Heart left ventricle (tissue), 16 donors: ENCODE results near the gene SETBP1. TPM values are rescaled to one million over a fixed set of nuclear protein-coding genes. Genes with fewer than 3 reads are reported as not detected.

Source experiments
- ATAC-seq, 4 donors: fragments of 200-7000 bp; cut with Tn5 transposase; one replicate each; pipeline ENCODE4 v1.9.1; 2020 to 2022; ENCODE audit warnings: moderate library complexity in 4 of 4, mild to moderate bottlenecking in 3 of 4, moderate number of reproducible peaks in 1 of 4
- DNase-seq, 5 donors: peaks; one replicate each; pipeline ENCODE4 v3.0.0-alpha.2; 2020
- H3K27ac ChIP-seq, 12 donors: fragments of 200-600 bp; sonication (generic) in 4 of 12; one replicate each; pipeline versions ENCODE4 v1.5.0 to v1.8.0; 2016 to 2022; ENCODE audit warnings: mild to moderate bottlenecking in 2 of 12
- H3K27me3 ChIP-seq, 9 donors: fragments of 200-600 bp; sonication (generic) in 2 of 9; one replicate each; pipeline versions ENCODE4 v1.5.1 to v1.8.0; 2016 to 2022; ENCODE audit warnings: mild to moderate bottlenecking in 3 of 9
- H3K36me3 ChIP-seq, 9 donors: fragments of 200-600 bp; sonication (generic) in 2 of 9; one replicate each; pipeline versions ENCODE4 v1.5.0 to v1.8.0; 2018 to 2022; ENCODE audit warnings: mild to moderate bottlenecking in 2 of 9
- H3K4me1 ChIP-seq, 12 donors: fragments of 200-600 bp; sonication (generic) in 4 of 12; one replicate each; pipeline versions ENCODE4 v1.5.0 to v1.8.0; 2016 to 2022; ENCODE audit warnings: mild to moderate bottlenecking in 3 of 12
- H3K4me3 ChIP-seq, 12 donors: fragments of 200-600 bp; sonication (generic) in 4 of 12; one replicate each; pipeline versions ENCODE4 v1.5.0 to v1.8.0; 2017 to 2022; ENCODE audit warnings: mild to moderate bottlenecking in 9 of 12, moderate library complexity in 4 of 12
- H3K9me3 ChIP-seq, 12 donors: fragments of 200-600 bp; sonication (generic) in 4 of 12; one replicate each; pipeline versions ENCODE4 v1.5.0 to v1.8.0; 2016 to 2022; ENCODE audit warnings: mild to moderate bottlenecking in 1 of 12
- POLR2A ChIP-seq, 2 donors: fragments of 450-650 bp; IDR thresholded peaks; one replicate each; pipeline ENCODE4 v1.6.1; 2017; ENCODE audit warnings: antibody characterized with exemption in 2 of 2, mild to moderate bottlenecking in 2 of 2, moderate library complexity in 2 of 2
- WGBS, 4 donors: extraction: QIAGEN DNeasy Blood & Tissue Kit in 2 of 4; methylation state at CpG; one replicate each; pipeline versions ENCODE4 v1.1.5 to v1.1.7; 2013 to 2018; 5-methylcytosine and 5-hydroxymethylcytosine counted together
- intact Hi-C, 10 donors: fragments of 100-400 bp; cut with DNase I; formaldehyde crosslinking; loops; one replicate each; pipeline versions ENCODE4 v1.11.1 to v1.14.2; 2022
- polyA plus RNA-seq, 2 donors: library from polyadenylated mRNA; stranded (reverse); fragments of 200-250 nt; gene quantifications; one replicate each; pipeline ENCODE4 v1.2.3, GENCODE V29; 2013
- total RNA-seq, 9 donors: library from RNA; depleted of rRNA in 2 of 9; stranded (reverse); fragments of >200 nt in 2 of 9; fragmentation: NEBNext Ultra II Directional in 3 of 9; extraction: Animal tissue kit (Norgen Biotek cat#: 25700) in 3 of 9; gene quantifications; one replicate each; pipeline versions ENCODE4 v1.1.0 to v1.2.4, GENCODE V29; 2016 to 2023
- TF ChIP-seq, protein P1 (sequence below), 12 donors: fragments of 200-600 bp; sonication (generic) in 4 of 12; IDR thresholded peaks; one replicate each; pipeline versions ENCODE4 v1.5.0 to v1.8.0; 2018 to 2022; ENCODE audit warnings: antibody characterized with exemption in 12 of 12, mild to moderate bottlenecking in 5 of 12
- donor health status: ischemic (EF 13 %, LVEDD 7.1; RV severe dilation, severe dysfunction).
- donor health status: healthy with polysubstance abuse.
- donor health status: DM: no; HTN: yes; CAD: no.
- donor health status: DM: no; HTN: no; CAD: no.
- donor health status: ischemic (EF 25% LVEDD 6.9; RV normal size, moderate dysfunction).
- donor health status: ischemic (EF 25% LVEDD 5.7; RV mildly dilated, moderate dysfunction).
- donor health status: healthy.
- donor health status: DM: yes; HTN: yes; CAD: no.
- donor health status: ischemic (EF 35%, LVEDD 5.7; RV mildly dilated, moderate dysfunction).
- donor health status: nonischemic (EF 11% LVEDD 7.7; RV severe dilation, severe dysfunction).
- donor health status: DM: yes; HTN: yes; CAD: no.
- donor health status: PGD.
- donor health status: ischemic (EF 29% LVEDD 5.4; RV normal size, mild dysfunction).
- donor health status: nonischemic (EF 23%, LVEDD 6.1; RV moderate dilation, normal function).

SETBP1 gene
- total and polyA plus RNA-seq, 11 donors = 1.2 to 10.6 (median 5.5) TPM

DNA sequence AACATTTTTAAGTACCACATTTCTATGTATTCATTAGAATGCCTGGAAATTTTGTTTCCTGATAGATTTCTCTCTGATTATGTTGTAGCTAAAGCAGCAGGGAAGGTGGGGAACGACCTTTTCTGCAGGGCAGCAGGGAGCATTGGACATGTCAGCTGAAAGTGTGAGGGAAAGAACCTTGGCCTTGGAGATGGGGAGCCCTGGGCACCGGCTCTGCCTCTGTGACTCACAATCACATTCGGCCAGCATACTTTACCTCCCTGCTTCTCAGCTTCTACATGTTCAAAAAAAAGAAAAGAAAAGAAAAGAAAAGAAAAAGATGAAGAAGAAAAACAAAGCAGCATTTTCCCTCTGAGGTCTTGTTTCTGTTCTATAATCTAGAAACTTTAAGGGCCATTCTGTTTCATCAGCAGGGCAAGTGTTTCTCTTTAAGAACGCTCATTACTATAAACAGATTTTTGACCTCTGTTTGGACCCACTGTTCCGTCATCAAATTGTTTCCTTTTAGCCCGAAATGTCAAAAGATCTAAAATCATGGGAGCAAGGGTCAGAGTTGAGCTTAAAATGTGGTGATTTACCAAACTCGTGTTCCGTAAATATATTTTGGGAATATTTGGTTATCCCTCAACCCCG lies 27.9 kb downstream of the SETBP1 start:
- no peak overlapping the region for H3K4me3 ChIP-seq
- intact Hi-C loops = loop anchor here in 1 of 10 donors (10.0 kb wide), 1 partner anchor 66 kb away; no protein-coding TSS in a partner anchor
- 56 to 86% (median 68%) methylated on average over 9 of the region's 9 CpGs for WGBS, 4 donors

DNA sequence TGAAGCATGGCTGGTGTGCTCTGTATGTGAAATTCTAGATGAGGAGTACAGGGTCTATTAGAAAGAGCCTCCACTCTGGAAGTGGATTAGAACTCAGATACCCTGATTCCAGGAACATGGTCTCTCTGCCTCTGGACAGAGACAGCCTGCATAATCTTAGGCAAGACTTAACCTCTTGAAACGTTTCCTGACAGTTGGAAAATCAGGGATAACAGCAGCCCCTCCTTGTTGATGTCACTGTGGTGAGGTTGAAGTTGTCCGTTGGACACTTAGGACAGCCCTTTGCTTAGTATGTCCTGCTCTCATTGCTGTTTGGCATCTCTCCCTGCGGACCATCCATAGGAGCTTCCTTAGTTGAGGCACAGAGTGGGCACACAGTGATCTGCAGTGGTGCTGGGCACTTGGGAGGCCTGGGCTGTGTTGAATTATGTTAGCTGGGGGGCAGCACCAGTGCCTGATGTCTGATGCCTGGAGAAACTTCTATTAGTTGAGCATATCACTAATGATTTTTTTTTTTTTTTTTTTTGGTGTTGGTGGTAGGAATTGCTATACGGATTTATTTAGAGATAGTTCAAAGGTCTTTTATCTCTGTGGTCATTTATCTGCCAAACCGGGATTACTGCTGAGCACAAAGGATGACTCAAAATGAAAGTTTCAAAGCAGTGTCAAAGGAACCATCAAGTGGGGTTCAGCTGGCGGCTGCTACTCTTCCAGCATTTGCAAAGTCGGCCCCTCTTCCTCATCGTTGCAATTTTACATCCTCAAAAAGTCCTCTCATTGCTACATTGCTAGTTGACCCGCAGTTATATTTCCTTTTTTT lies 28.8 kb downstream of the SETBP1 start:
- TF ChIP-seq, protein P1, sequence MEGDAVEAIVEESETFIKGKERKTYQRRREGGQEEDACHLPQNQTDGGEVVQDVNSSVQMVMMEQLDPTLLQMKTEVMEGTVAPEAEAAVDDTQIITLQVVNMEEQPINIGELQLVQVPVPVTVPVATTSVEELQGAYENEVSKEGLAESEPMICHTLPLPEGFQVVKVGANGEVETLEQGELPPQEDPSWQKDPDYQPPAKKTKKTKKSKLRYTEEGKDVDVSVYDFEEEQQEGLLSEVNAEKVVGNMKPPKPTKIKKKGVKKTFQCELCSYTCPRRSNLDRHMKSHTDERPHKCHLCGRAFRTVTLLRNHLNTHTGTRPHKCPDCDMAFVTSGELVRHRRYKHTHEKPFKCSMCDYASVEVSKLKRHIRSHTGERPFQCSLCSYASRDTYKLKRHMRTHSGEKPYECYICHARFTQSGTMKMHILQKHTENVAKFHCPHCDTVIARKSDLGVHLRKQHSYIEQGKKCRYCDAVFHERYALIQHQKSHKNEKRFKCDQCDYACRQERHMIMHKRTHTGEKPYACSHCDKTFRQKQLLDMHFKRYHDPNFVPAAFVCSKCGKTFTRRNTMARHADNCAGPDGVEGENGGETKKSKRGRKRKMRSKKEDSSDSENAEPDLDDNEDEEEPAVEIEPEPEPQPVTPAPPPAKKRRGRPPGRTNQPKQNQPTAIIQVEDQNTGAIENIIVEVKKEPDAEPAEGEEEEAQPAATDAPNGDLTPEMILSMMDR (IDR thresholded peaks at IDR 0.05) = no peak
- no peak for TF ChIP-seq POLR2A (IDR thresholded peaks at IDR 0.05)
- Histone ChIP-seq H3K27me3 (peaks cover 0 to 13% (median 0%) of the 10 kb centered on the region in 9 donors), H3K27ac (peak overlapping the region; percentile 1 to 77 (median 32)), H3K4me3 (no peak overlapping the region), H3K9me3 (no peaks in the 10 kb centered on the region), H3K36me3 (peaks cover 0 to 8% (median 0%) of the 10 kb centered on the region in 9 donors), H3K4me1 (peaks cover 0 to 36% (median 11%) of the 10 kb centered on the region in 12 donors)
- peak in 3 of 4 donors; percentile 20 to 25 (median 25) for ATAC-seq
- DNase-seq = peak in 1 of 5 donors; percentile 40
- intact Hi-C loops = loop anchor here in 1 of 10 donors (10.0 kb wide), 1 partner anchor 65 kb away; no protein-coding TSS in a partner anchor
- 67 to 84% (median 73%) methylated on average over 9 of the region's 9 CpGs for WGBS, 4 donors

More for the DNA sequence above, 27.9 kb downstream of the SETBP1 start:
- H3K36me3 ChIP-seq = peaks cover 0 to 8% (median 0%) of the 10 kb centered on the region in 9 donors
- H3K27ac ChIP-seq = peak overlapping the region; percentile 2 to 77 (median 33)
- H3K4me1 ChIP-seq = peaks cover 0 to 36% (median 11%) of the 10 kb centered on the region in 12 donors
- TF ChIP-seq, protein P1 (IDR thresholded peaks at IDR 0.05) = no peak
- H3K9me3 ChIP-seq = no peaks in the 10 kb centered on the region
- ATAC-seq (peak; percentile 29 to 57 (median 54)), DNase-seq (no peak)
- H3K27me3 ChIP-seq = peaks cover 0 to 7% (median 0%) of the 10 kb centered on the region in 9 donors

DNA sequence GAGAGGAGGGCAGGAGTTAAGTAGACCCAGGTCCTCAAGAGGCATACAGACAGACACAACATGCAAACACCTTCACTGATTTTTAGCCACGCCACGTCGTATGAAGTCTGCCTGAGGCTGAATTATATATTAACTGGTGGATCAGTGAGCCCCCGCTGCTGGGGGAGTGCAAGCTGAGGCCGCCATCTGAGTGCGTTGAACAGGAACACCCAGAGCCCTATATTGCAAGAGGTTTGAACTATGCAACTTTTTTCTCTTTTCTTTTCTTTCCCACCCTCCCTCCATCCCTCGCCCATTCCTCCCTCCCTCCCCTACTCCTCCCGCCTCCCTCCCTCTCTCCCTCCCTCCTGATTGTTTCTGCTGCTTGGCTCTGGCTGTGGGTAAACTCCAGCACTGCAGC lies 30.2 kb downstream of the SETBP1 start:
- no peak for ATAC-seq
- H3K36me3 ChIP-seq = peaks cover 0 to 8% (median 0%) of the 10 kb centered on the region in 9 donors
- no peaks in the 10 kb centered on the region for H3K9me3 ChIP-seq
- H3K27ac ChIP-seq = peak overlapping the region in 1 of 12 donors; percentile 77
- peaks cover 0 to 43% (median 14%) of the 10 kb centered on the region in 12 donors for H3K4me1 ChIP-seq
- H3K4me3 ChIP-seq = no peak overlapping the region
- 96 to 98% (median 97%) methylated on average over 8 of the region's 8 CpGs for WGBS, 4 donors
- TF ChIP-seq, protein P1 (IDR thresholded peaks at IDR 0.05) = no peak
- no peak for TF ChIP-seq POLR2A (IDR thresholded peaks at IDR 0.05)
- DNase-seq = no peak
- intact Hi-C loops = no loop called here
- peaks cover 0 to 20% (median 0%) of the 10 kb centered on the region in 9 donors for H3K27me3 ChIP-seq

DNA sequence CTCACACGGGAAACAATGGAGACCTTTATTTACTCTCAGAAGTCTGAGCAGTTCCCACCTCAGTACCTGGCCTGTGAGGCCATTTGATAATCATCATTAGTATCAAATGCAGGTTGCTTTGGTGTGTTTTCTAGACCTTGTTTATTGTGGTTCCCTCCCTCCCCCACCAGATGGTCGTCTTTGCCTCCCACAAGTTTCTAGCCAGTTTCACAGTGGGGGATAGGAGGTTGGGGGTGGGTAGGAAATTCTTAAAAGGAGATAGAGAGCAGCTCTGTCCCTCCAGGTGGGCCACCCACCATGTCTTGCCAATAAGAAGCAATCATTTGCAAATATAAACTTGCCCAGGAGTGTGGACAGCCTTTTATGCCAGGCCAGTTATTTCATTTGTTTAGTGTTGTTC lies 31.3 kb downstream of the SETBP1 start:
- ATAC-seq (no peak), DNase-seq (no peak)
- peaks cover 0 to 8% (median 0%) of the 10 kb centered on the region in 9 donors for H3K36me3 ChIP-seq
- no peak overlapping the region for H3K4me3 ChIP-seq
- intact Hi-C loops = no loop called here
- H3K9me3 ChIP-seq = no peaks in the 10 kb centered on the region
- TF ChIP-seq POLR2A (IDR thresholded peaks at IDR 0.05) = no peak
- TF ChIP-seq, protein P1 (IDR thresholded peaks at IDR 0.05) = no peak
- no peak overlapping the region for H3K27ac ChIP-seq
- H3K27me3 ChIP-seq = peaks cover 0 to 18% (median 0%) of the 10 kb centered on the region in 9 donors
- 87 to 96% (median 93%) methylated on average over 2 of the region's 2 CpGs for WGBS, 4 donors
- H3K4me1 ChIP-seq = peaks cover 0 to 44% (median 13%) of the 10 kb centered on the region in 12 donors
